Neural cell (in vitro differentiated cells): ENCODE measurements around the gene F2. TPM values are rescaled to one million over a fixed set of nuclear protein-coding genes. Genes with fewer than 3 reads are reported as not detected.

ENCODE experiments used
- H2AFZ ChIP-seq: fragments of 200-600, 300-800 bp; sonication (generic), shearing (Covaris generic); 2 replicates; pipeline ENCODE4 v1.6.0; 2014; ENCODE audit warnings: low read depth, mild to moderate bottlenecking, antibody characterized with exemption, low read length, moderate library complexity
- H3F3A ChIP-seq: fragments of 200-600 bp; shearing (Covaris generic); 2 replicates; pipeline ENCODE4 v1.6.1; 2016; ENCODE audit warnings: mild to moderate bottlenecking, moderate library complexity, mixed read lengths, antibody characterized with exemption, low read length; ENCODE audit not compliant: insufficient read depth, poor library complexity, severe bottlenecking
- H3K27ac ChIP-seq: fragments of 200-600, 300-800 bp; sonication (generic), shearing (Covaris generic); 2 replicates; pipeline ENCODE4 v1.5.1; 2014; ENCODE audit warnings: mild to moderate bottlenecking, low read length, moderate library complexity
- H3K27me3 ChIP-seq: fragments of 300-800, 200-600 bp; sonication (generic), shearing (Covaris generic); 2 replicates; pipeline ENCODE4 v1.6.0; 2014; ENCODE audit warnings: mild to moderate bottlenecking, low read depth, low read length, moderate library complexity; ENCODE audit not compliant: insufficient read depth
- H3K36me3 ChIP-seq: fragments of 300-800, 200-600 bp; sonication (generic), shearing (Covaris generic); 2 replicates; pipeline ENCODE4 v1.5.1; 2014; ENCODE audit warnings: mild to moderate bottlenecking, antibody characterized with exemption, low read length, moderate library complexity; ENCODE audit not compliant: insufficient read depth
- H3K4me2 ChIP-seq: fragments of 300-800, 200-600 bp; sonication (generic), shearing (Covaris generic); 2 replicates; pipeline ENCODE4 v1.6.0; 2014; ENCODE audit warnings: mild to moderate bottlenecking, low read length
- H3K4me3 ChIP-seq: fragments of 300-800, 200-600 bp; sonication (generic), shearing (Covaris generic); 2 replicates; pipeline ENCODE4 v1.5.1; 2014; ENCODE audit warnings: mild to moderate bottlenecking, low read length, moderate library complexity
- H3K79me2 ChIP-seq: fragments of 200-600 bp; shearing (Covaris generic); replicated peaks from 2 replicates; pipeline ENCODE4 v1.6.0; 2014; ENCODE audit warnings: mild to moderate bottlenecking, low read length, moderate library complexity; ENCODE audit not compliant: insufficient read depth
- H3K9ac ChIP-seq: fragments of 300-800, 200-600 bp; sonication (generic), shearing (Covaris generic); 2 replicates; pipeline ENCODE4 v1.6.1; 2016; ENCODE audit warnings: mild to moderate bottlenecking, low read length, mixed read lengths
- H3K9me2 ChIP-seq: fragments of 200-600 bp; shearing (Covaris generic); 2 replicates; pipeline ENCODE4 v1.6.1; 2016; ENCODE audit warnings: mild to moderate bottlenecking, low read length, mixed read lengths; ENCODE audit not compliant: insufficient read depth
- H3K9me3 ChIP-seq: fragments of 200-600, 300-800 bp; sonication (generic), shearing (Covaris generic); 2 replicates; pipeline ENCODE4 v1.6.1; 2016; ENCODE audit warnings: mild to moderate bottlenecking, mixed run types, low read length, moderate library complexity, mixed read lengths
- H4K20me1 ChIP-seq: fragments of 200-600 bp; shearing (Covaris generic); 2 replicates; pipeline ENCODE4 v1.6.1; 2016; ENCODE audit warnings: mild to moderate bottlenecking, mixed run types; ENCODE audit not compliant: insufficient read depth
- CTCF ChIP-seq: fragments of 450-650 bp; IDR thresholded peaks from 2 replicates; pipeline ENCODE4 v1.5.1; 2014; ENCODE audit warnings: antibody characterized with exemption, mild to moderate bottlenecking, moderate library complexity; ENCODE audit not compliant: poor library complexity, severe bottlenecking
- EP300 ChIP-seq: fragments of 450-650 bp; conservative IDR thresholded peaks from 2 replicates; pipeline ENCODE4 v1.6.1; 2014; ENCODE audit warnings: antibody characterized with exemption, mild to moderate bottlenecking, moderate library complexity; ENCODE audit not compliant: poor library complexity, severe bottlenecking
- EZH2 ChIP-seq: fragments of 200-600, 300-800 bp; shearing (Covaris generic), sonication (generic); IDR thresholded peaks from 2 replicates; pipeline ENCODE4 v1.6.1; 2014; ENCODE audit warnings: antibody characterized with exemption, low read length, borderline replicate concordance, mild to moderate bottlenecking; ENCODE audit not compliant: insufficient read depth, poor library complexity, severe bottlenecking
- MXI1 ChIP-seq: fragments of 450-650 bp; conservative IDR thresholded peaks from 2 replicates; pipeline ENCODE4 v1.6.1; 2014; ENCODE audit warnings: antibody characterized with exemption, mild to moderate bottlenecking; ENCODE audit not compliant: poor library complexity, severe bottlenecking
- POLR2AphosphoS5 ChIP-seq: IDR thresholded peaks from 2 replicates; pipeline ENCODE4 v1.6.1; 2012
- RAD21 ChIP-seq: fragments of 450-650 bp; conservative IDR thresholded peaks from 2 replicates; pipeline ENCODE4 v1.6.1; 2014; ENCODE audit warnings: antibody characterized with exemption, mild to moderate bottlenecking, moderate library complexity
- REST ChIP-seq: IDR thresholded peaks from 2 replicates; pipeline ENCODE4 v1.6.1; 2012; ENCODE audit warnings: borderline replicate concordance
- SMC3 ChIP-seq: fragments of 450-650 bp; conservative IDR thresholded peaks from 2 replicates; pipeline ENCODE4 v1.6.1; 2014; ENCODE audit warnings: antibody characterized with exemption, mild to moderate bottlenecking, moderate library complexity; ENCODE audit not compliant: poor library complexity
- TAF1 ChIP-seq: IDR thresholded peaks from 2 replicates; pipeline ENCODE4 v1.6.1; 2012; ENCODE audit warnings: low read depth
- polyA plus RNA-seq: library from polyadenylated mRNA; depleted of rRNA; stranded (reverse); fragments of >200 nt; gene quantifications from 2 replicates; pipeline ENCODE4 v1.2.3, GENCODE V29; 2014

The F2 gene
- polyA plus RNA-seq, 1 donor from 2014 or later: 0.94 TPM

DNA sequence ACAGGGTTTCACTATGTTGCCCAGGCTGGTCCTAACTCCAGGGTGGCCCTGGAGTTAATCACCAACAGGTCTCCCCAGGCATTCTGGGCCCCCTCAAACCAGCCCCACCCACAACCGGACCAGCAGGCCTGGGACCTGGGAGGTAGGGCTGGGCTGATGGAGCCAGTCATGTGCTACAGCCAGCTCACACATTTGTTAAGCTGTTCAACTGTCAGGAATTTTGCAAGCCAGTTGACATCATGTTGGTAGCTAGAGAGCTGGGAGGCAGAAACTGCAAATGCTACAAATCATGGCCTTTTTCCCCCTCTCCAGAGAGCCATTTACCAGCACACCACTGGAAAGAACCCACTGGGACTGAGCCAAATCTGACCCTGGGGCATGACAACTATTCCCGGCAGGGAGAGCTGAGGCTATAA, 25.4 kb upstream of the F2 start:
- H3K27me3 ChIP-seq: no peaks in the 10 kb centered on the region
- H3K4me3 ChIP-seq: no peak overlapping the region
- H3K9me3 ChIP-seq: no peaks in the 10 kb centered on the region
- H3F3A ChIP-seq: no peaks in the 10 kb centered on the region
- no peaks in the 10 kb centered on the region for H3K9me2 ChIP-seq
- peaks cover under 1% of the 10 kb centered on the region for H3K79me2 ChIP-seq
- H3K4me2 ChIP-seq: no peak overlapping the region
- H3K36me3 ChIP-seq: no peaks in the 10 kb centered on the region
- H3K9ac ChIP-seq: no peak overlapping the region
- TF ChIP-seq CTCF (no peak), REST (no peak), TAF1 (no peak), SMC3 (no peak), RAD21 (no peak), POLR2AphosphoS5 (no peak), EP300 (no peak), MXI1 (no peak), EZH2 (no peak)
- H3K27ac ChIP-seq: no peak overlapping the region
- H4K20me1 ChIP-seq: no peaks in the 10 kb centered on the region
- no peak overlapping the region for H2AFZ ChIP-seq

GRCh38 chr11:46694072-46694471, 24.9 kb upstream of the F2 start:
- Histone ChIP-seq H3K79me2 (peaks cover 5% of the 10 kb centered on the region), H3K9me2 (no peaks in the 10 kb centered on the region), H3K27ac (no peak overlapping the region), H3K4me2 (no peak overlapping the region), H3K27me3 (no peaks in the 10 kb centered on the region), H3F3A (no peaks in the 10 kb centered on the region), H3K4me3 (no peak overlapping the region), H3K9ac (no peak overlapping the region), H2AFZ (no peak overlapping the region), H3K9me3 (no peaks in the 10 kb centered on the region), H3K36me3 (no peaks in the 10 kb centered on the region), H4K20me1 (no peaks in the 10 kb centered on the region)
- no peak for TF ChIP-seq EZH2

GRCh38 chr11:46694607-46695006, 24.4 kb upstream of the F2 start:
- H3K9me3 ChIP-seq: no peaks in the 10 kb centered on the region
- H4K20me1 ChIP-seq: no peaks in the 10 kb centered on the region
- peaks cover 11% of the 10 kb centered on the region for H3K79me2 ChIP-seq
- no peak overlapping the region for H3K4me3 ChIP-seq
- TF ChIP-seq TAF1 (no peak), EP300 (no peak), EZH2 (no peak), POLR2AphosphoS5 (no peak), RAD21 (no peak), CTCF (no peak), SMC3 (no peak), MXI1 (no peak), REST (no peak)
- no peak overlapping the region for H3K4me2 ChIP-seq
- no peak overlapping the region for H3K9ac ChIP-seq
- H3K9me2 ChIP-seq: no peaks in the 10 kb centered on the region
- H3F3A ChIP-seq: no peaks in the 10 kb centered on the region
- no peaks in the 10 kb centered on the region for H3K27me3 ChIP-seq
- H3K36me3 ChIP-seq: no peaks in the 10 kb centered on the region
- H3K27ac ChIP-seq: no peak overlapping the region
- H2AFZ ChIP-seq: no peak overlapping the region
